ENCODE data around the gene PTPRA.

GRCh38 chr20:2867081-2867864, 6.0 kb upstream of the PTPRA start:
- TF ChIP-seq POLR2A (IDR thresholded peaks at IDR 0.05; ENCODE audit: low read depth, low read length) (no peak), CTCF (IDR thresholded peaks at IDR 0.05; ENCODE audit: extremely low read depth in 1 of 2, insufficient read depth in 1 of 2, low read depth in 1 of 2, low read length in 2 of 2) (no peak), MAX (IDR thresholded peaks at IDR 0.05; ENCODE audit: insufficient read depth, insufficient read length) (no peak)

Measured in endothelial cell of umbilical vein (primary cell).